ENCODE results near the gene PPM1H.

DNA sequence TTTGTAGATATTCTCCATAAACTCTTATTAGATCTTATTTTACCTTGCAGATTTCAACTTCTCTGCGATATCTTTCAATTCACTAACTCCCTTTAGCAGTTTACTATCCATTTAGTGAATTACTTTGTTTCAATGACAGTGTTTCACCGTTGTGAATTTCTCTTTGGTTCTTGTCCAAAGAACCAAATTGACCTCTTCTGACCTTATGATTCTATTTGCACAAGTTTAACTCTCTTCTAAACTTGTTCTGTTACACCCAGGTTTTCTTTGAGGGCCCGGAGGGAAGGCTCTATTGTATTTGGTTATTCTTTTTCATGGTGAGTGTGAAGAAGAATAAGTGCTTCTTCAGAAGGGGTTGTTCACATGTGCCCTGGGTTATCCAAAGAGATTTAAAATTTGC, 281.6 kb downstream of the PPM1H start:
- no peak for TF ChIP-seq HNF4G (IDR thresholded peaks at IDR 0.05)
- TF ChIP-seq, protein P1, sequence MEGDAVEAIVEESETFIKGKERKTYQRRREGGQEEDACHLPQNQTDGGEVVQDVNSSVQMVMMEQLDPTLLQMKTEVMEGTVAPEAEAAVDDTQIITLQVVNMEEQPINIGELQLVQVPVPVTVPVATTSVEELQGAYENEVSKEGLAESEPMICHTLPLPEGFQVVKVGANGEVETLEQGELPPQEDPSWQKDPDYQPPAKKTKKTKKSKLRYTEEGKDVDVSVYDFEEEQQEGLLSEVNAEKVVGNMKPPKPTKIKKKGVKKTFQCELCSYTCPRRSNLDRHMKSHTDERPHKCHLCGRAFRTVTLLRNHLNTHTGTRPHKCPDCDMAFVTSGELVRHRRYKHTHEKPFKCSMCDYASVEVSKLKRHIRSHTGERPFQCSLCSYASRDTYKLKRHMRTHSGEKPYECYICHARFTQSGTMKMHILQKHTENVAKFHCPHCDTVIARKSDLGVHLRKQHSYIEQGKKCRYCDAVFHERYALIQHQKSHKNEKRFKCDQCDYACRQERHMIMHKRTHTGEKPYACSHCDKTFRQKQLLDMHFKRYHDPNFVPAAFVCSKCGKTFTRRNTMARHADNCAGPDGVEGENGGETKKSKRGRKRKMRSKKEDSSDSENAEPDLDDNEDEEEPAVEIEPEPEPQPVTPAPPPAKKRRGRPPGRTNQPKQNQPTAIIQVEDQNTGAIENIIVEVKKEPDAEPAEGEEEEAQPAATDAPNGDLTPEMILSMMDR (IDR thresholded peaks at IDR 0.05; ENCODE audit: low read depth, low read length, missing input control): no peak
- TF ChIP-seq RAD21 (IDR thresholded peaks at IDR 0.05): peak in 1 of 2 donors; percentile 7
- TF ChIP-seq, protein P2, sequence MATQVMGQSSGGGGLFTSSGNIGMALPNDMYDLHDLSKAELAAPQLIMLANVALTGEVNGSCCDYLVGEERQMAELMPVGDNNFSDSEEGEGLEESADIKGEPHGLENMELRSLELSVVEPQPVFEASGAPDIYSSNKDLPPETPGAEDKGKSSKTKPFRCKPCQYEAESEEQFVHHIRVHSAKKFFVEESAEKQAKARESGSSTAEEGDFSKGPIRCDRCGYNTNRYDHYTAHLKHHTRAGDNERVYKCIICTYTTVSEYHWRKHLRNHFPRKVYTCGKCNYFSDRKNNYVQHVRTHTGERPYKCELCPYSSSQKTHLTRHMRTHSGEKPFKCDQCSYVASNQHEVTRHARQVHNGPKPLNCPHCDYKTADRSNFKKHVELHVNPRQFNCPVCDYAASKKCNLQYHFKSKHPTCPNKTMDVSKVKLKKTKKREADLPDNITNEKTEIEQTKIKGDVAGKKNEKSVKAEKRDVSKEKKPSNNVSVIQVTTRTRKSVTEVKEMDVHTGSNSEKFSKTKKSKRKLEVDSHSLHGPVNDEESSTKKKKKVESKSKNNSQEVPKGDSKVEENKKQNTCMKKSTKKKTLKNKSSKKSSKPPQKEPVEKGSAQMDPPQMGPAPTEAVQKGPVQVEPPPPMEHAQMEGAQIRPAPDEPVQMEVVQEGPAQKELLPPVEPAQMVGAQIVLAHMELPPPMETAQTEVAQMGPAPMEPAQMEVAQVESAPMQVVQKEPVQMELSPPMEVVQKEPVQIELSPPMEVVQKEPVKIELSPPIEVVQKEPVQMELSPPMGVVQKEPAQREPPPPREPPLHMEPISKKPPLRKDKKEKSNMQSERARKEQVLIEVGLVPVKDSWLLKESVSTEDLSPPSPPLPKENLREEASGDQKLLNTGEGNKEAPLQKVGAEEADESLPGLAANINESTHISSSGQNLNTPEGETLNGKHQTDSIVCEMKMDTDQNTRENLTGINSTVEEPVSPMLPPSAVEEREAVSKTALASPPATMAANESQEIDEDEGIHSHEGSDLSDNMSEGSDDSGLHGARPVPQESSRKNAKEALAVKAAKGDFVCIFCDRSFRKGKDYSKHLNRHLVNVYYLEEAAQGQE (IDR thresholded peaks at IDR 0.05): no peak
- no peak for TF ChIP-seq EGR1 (IDR thresholded peaks at IDR 0.05; ENCODE audit: low read depth in 2 of 2)
- TF ChIP-seq GABPA (IDR thresholded peaks at IDR 0.05 in 1 of 2, conservative IDR thresholded peaks at IDR 0.05 in 1 of 2): no peak

All from liver (tissue), 3 donors.